ENCODE results near the gene RUVBL1.

RUVBL1 gene

DNA sequence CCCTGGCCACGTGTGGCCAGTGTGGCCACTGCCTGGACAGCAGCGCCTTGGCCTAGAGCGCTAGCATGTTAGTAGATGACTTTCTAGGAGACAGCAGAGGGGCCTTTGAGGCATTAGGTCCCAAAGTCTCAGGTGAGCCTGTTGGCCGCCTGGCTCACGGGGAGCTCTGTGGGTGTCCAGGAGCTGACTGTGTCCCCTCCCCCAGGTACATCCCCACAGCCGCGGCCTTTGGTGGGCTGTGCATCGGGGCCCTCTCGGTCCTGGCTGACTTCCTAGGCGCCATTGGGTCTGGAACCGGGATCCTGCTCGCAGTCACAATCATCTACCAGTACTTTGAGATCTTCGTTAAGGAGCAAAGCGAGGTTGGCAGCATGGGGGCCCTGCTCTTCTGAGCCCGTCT is 54.3 kb downstream of the RUVBL1 start:
- Histone ChIP-seq H3K27ac (no peak overlapping the region), H3K4me3 (no peak overlapping the region)
- no peak for DNase-seq (ENCODE audit: low spot score)
- no peak for TF ChIP-seq CTCF (IDR thresholded peaks at IDR 0.05)

GRCh38 chr3:128068156-128068620 is 55.4 kb downstream of the RUVBL1 start:
- no peak overlapping the region for H3K27ac ChIP-seq
- DNase-seq (ENCODE audit: low spot score) = no peak
- H3K4me3 ChIP-seq = no peak overlapping the region
- no peak for TF ChIP-seq CTCF (IDR thresholded peaks at IDR 0.05)

GRCh38 chr3:128067489-128067888 is 56.1 kb downstream of the RUVBL1 start:
- DNase-seq (ENCODE audit: low spot score) = no peak
- no peak for TF ChIP-seq CTCF (IDR thresholded peaks at IDR 0.05)
- H3K4me3 ChIP-seq = no peak overlapping the region
- no peak overlapping the region for H3K27ac ChIP-seq

- Histone ChIP-seq H3K27ac (no peak overlapping the region), H3K4me3 (no peak overlapping the region)
- no peak for TF ChIP-seq CTCF (IDR thresholded peaks at IDR 0.05)
- no peak for DNase-seq (ENCODE audit: low spot score)
These were observed 56.9 kb downstream of the RUVBL1 start for GRCh38 chr3:128066676-128067075.

DNA sequence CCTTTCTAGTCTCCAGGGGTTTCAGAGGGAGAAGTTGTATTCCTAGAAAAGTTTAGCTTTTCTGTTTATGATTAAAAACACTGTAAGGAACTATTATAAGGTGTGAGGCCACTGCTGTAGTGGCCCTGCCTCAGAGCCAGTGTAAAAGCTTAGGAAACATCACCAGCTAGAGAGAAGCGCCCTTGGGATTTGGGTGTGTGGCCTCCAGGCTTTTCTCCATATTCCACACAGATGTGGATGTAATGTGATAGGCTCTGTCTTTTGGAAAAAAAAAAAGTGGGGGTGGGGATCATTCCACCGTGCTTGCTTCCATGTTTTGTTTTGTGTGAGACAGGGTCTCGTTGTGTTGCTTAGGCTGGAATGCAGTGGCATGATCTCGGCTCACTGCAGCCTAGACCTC is 57.5 kb downstream of the RUVBL1 start:
- TF ChIP-seq CTCF (IDR thresholded peaks at IDR 0.05) = no peak

DNA sequence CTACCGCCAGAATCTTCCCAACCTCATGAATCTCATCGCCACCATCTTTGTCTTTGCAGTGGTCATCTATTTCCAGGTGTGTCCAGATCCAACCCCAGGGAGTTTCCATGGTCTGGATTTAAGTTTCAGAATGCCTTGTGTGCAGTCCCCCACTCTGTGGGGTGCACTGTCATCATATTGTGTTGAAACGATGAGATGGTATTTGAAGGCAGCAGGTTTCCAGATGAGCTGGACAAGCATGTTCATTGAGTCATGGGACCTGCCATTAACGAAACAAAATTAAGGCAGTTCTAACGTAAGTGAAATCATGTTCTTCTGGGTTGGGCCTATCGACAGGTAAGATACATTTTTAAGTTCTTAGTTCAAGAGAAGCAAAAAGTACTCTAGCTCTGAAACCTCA is 58.6 kb downstream of the RUVBL1 start:
- TF ChIP-seq CTCF (IDR thresholded peaks at IDR 0.05) = no peak
- no peak overlapping the region for H3K27ac ChIP-seq
- no peak overlapping the region for H3K4me3 ChIP-seq
- DNase-seq (ENCODE audit: low spot score) = no peak

More for the DNA sequence above, 57.5 kb downstream of the RUVBL1 start:
- no peak overlapping the region for H3K4me3 ChIP-seq
- no peak for DNase-seq (ENCODE audit: low spot score)
- no peak overlapping the region for H3K27ac ChIP-seq

DNA sequence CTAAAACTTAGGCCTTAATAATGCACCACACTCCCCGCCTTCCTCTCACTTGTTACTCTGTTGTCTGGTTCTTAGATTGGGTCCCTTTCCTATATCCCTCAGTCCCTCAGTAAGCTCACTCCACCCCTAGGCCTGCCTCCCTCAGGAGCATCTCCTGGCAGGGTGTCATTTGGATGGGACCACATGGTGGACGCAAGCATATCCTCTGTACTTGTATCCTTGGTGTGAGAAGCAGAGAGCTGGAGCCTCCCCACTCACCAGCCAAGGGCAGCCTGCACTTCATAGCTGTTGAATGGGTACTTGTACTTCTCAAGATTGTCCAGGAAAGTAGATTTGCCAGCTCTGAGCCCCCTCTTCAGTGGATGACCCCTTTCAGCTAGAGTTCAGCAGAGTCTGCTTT is 59.7 kb downstream of the RUVBL1 start:
- Histone ChIP-seq H3K27ac (no peak overlapping the region), H3K4me3 (no peak overlapping the region)
- DNase-seq (ENCODE audit: low spot score) = no peak
- TF ChIP-seq CTCF (IDR thresholded peaks at IDR 0.05) = no peak

All from coronary artery (tissue), 2 donors.